ENCODE measurements around the gene LDLRAD4. TPM values are rescaled to one million over a fixed set of nuclear protein-coding genes. Genes with fewer than 3 reads are reported as not detected.

Gene LDLRAD4
- total RNA-seq, 4 donors from 2014 or later = 20.4 to 40.4 (median 35.3) TPM

- TF ChIP-seq POLR2AphosphoS5 (IDR thresholded peaks at IDR 0.05) (no peak), CTCF (IDR thresholded peaks at IDR 0.05) (no peak), POLR2A (IDR thresholded peaks at IDR 0.05; ENCODE audit: low read depth) (no peak), EP300 (IDR thresholded peaks at IDR 0.05) (no peak)
- WGBS = 95% methylated on average over 1 of the region's 1 CpG
- intact Hi-C loops (cut with DNase I) = no loop called here
Measured at GRCh38 chr18:13328213-13328612, 109.7 kb downstream of the LDLRAD4 start.

GRCh38 chr18:13330996-13331395 is 112.4 kb downstream of the LDLRAD4 start:
- Histone ChIP-seq H3K36me3 (no peaks in the 10 kb centered on the region), H3K9me3 (no peaks in the 10 kb centered on the region), H3K4me1 (peaks cover 0 to 10% (median 7%) of the 10 kb centered on the region in 4 donors), H3K27me3 (no peaks in the 10 kb centered on the region), H3K4me3 (no peak overlapping the region), H3K27ac (replicated peaks in 1 of 4) (no peak overlapping the region)
- intact Hi-C loops (cut with DNase I) = no loop called here
- WGBS = 100% methylated on average over 1 of the region's 1 CpG
- no peak for TF ChIP-seq POLR2AphosphoS5 (IDR thresholded peaks at IDR 0.05)
- DNase-seq (ENCODE audit: extremely low spot score) = peak; percentile 47

More at GRCh38 chr18:13328213-13328612, 109.7 kb downstream of the LDLRAD4 start:
- no peak overlapping the region for H3K27ac ChIP-seq (replicated peaks in 1 of 4)
- no peaks in the 10 kb centered on the region for H3K27me3 ChIP-seq
- no peaks in the 10 kb centered on the region for H3K36me3 ChIP-seq
- peaks cover 0 to 33% (median 29%) of the 10 kb centered on the region in 4 donors for H3K4me1 ChIP-seq
- H3K4me3 ChIP-seq = no peak overlapping the region
- no peak for DNase-seq (ENCODE audit: extremely low spot score)
- no peaks in the 10 kb centered on the region for H3K9me3 ChIP-seq

GRCh38 chr18:13331846-13332245 is 113.3 kb downstream of the LDLRAD4 start:
- TF ChIP-seq POLR2AphosphoS5 (IDR thresholded peaks at IDR 0.05) (no peak), CTCF (IDR thresholded peaks at IDR 0.05) (no peak), EP300 (IDR thresholded peaks at IDR 0.05) (no peak), POLR2A (IDR thresholded peaks at IDR 0.05; ENCODE audit: low read depth) (no peak)
- intact Hi-C loops (cut with DNase I) = no loop called here
- peaks cover 0 to 9% (median 1%) of the 10 kb centered on the region in 4 donors for H3K4me1 ChIP-seq
- H3K4me3 ChIP-seq = no peak overlapping the region
- no peaks in the 10 kb centered on the region for H3K9me3 ChIP-seq
- DNase-seq (ENCODE audit: extremely low spot score) = peak; percentile 47
- no peaks in the 10 kb centered on the region for H3K27me3 ChIP-seq
- H3K36me3 ChIP-seq = no peaks in the 10 kb centered on the region
- H3K27ac ChIP-seq (replicated peaks in 1 of 4) = no peak overlapping the region
- WGBS = 89% methylated on average over 3 of the region's 3 CpGs

- Histone ChIP-seq H3K9me3 (no peaks in the 10 kb centered on the region), H3K27ac (replicated peaks in 1 of 4) (no peak overlapping the region), H3K36me3 (no peaks in the 10 kb centered on the region), H3K27me3 (no peaks in the 10 kb centered on the region), H3K4me3 (no peak overlapping the region), H3K4me1 (peaks cover 0 to 5% (median 0%) of the 10 kb centered on the region in 4 donors)
- intact Hi-C loops (cut with DNase I) = no loop called here
- WGBS = 77% methylated on average over 5 of the region's 5 CpGs
- TF ChIP-seq CTCF (IDR thresholded peaks at IDR 0.05) (no peak), EP300 (IDR thresholded peaks at IDR 0.05) (no peak), POLR2AphosphoS5 (IDR thresholded peaks at IDR 0.05) (no peak), POLR2A (IDR thresholded peaks at IDR 0.05; ENCODE audit: low read depth) (no peak)
- no peak for DNase-seq (ENCODE audit: extremely low spot score)
Measured at GRCh38 chr18:13332874-13333273, 114.3 kb downstream of the LDLRAD4 start.

GRCh38 chr18:13335903-13336302 is 117.3 kb downstream of the LDLRAD4 start:
- Histone ChIP-seq H3K9me3 (peaks cover 0 to 3% (median 0%) of the 10 kb centered on the region in 4 donors), H3K27ac (replicated peaks in 1 of 4) (no peak overlapping the region), H3K27me3 (no peaks in the 10 kb centered on the region), H3K4me3 (no peak overlapping the region), H3K4me1 (peaks cover 0 to 5% (median 0%) of the 10 kb centered on the region in 4 donors), H3K36me3 (no peaks in the 10 kb centered on the region)
- no peak for TF ChIP-seq POLR2A (IDR thresholded peaks at IDR 0.05; ENCODE audit: low read depth)
- TF ChIP-seq CTCF (IDR thresholded peaks at IDR 0.05) = no peak
- TF ChIP-seq POLR2AphosphoS5 (IDR thresholded peaks at IDR 0.05) = no peak
- TF ChIP-seq EP300 (IDR thresholded peaks at IDR 0.05) = no peak
- intact Hi-C loops (cut with DNase I) = no loop called here
- DNase-seq (ENCODE audit: extremely low spot score) = no peak
- 76% methylated on average over 6 of the region's 6 CpGs for WGBS
